AG04449 (cell line): Measurements from ENCODE around the gene GNG5.
"Not testable (repeated sequence)": the region's sequence is repeated elsewhere in the genome, so short reads cannot be mapped to it uniquely, and the experiment has no call there.

Experiments
- CTCF ChIA-PET: fragments of 350-600 bp; formaldehyde crosslinking; extraction: SDS; loops from one replicate; lab custom pipeline; 2021; ENCODE audit warnings: antibody characterized with exemption; lab: Yijun Ruan, JAX
- POLR2A ChIA-PET: fragments of 400-600, 350-600 bp; formaldehyde crosslinking; extraction: SDS; loops from one replicate; lab custom pipeline; 2020; ENCODE audit warnings: antibody characterized with exemption, inconsistent platforms; lab: Yijun Ruan, JAX
- DNase-seq: peaks from one replicate; pipeline ENCODE4 v3.0.0-alpha.2; 2010; ENCODE audit warnings: low read depth, low spot score
- H3K4me3 ChIP-seq: 2 replicates; pipeline ENCODE4 v1.5.1; 2011; ENCODE audit warnings: low read depth, mild to moderate bottlenecking, control low read depth, low read length
- TF ChIP-seq, protein P1 (sequence below): IDR thresholded peaks from one replicate; pipeline ENCODE4 v1.5.1; 2011; ENCODE audit warnings: mild to moderate bottlenecking, moderate library complexity, low read length, control low read depth, inconsistent platforms; ENCODE audit not compliant: insufficient read depth; ENCODE audit errors: missing control alignments

GNG5 gene

DNA sequence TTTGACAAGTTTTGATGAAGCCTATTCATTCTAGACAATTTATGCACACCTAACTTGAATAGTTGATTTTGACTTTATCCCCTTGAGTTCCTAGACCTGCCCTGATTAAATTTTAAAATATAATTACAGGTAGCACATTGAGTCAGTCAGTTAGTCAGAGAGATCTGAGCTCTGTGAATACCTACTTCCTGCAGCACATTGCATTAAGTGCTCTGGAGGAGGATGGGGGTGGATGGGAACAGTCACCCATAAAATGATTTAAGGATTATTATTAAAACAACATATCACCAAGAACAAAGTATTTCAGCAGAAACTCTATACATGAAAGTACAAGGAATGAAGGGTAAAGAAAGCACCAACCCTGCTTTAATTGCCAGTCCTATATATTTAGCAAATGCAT, 39.1 kb downstream of the GNG5 start:
- TF ChIP-seq, protein P1, sequence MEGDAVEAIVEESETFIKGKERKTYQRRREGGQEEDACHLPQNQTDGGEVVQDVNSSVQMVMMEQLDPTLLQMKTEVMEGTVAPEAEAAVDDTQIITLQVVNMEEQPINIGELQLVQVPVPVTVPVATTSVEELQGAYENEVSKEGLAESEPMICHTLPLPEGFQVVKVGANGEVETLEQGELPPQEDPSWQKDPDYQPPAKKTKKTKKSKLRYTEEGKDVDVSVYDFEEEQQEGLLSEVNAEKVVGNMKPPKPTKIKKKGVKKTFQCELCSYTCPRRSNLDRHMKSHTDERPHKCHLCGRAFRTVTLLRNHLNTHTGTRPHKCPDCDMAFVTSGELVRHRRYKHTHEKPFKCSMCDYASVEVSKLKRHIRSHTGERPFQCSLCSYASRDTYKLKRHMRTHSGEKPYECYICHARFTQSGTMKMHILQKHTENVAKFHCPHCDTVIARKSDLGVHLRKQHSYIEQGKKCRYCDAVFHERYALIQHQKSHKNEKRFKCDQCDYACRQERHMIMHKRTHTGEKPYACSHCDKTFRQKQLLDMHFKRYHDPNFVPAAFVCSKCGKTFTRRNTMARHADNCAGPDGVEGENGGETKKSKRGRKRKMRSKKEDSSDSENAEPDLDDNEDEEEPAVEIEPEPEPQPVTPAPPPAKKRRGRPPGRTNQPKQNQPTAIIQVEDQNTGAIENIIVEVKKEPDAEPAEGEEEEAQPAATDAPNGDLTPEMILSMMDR: no peak
- POLR2A ChIA-PET: no interaction called here
- no peak overlapping the region for H3K4me3 ChIP-seq
- CTCF ChIA-PET: interaction anchor here (1.3 kb wide), 1 partner anchor 25 kb away, joined by 4 read pairs; no protein-coding TSS in a partner anchor
- DNase-seq: no peak

DNA sequence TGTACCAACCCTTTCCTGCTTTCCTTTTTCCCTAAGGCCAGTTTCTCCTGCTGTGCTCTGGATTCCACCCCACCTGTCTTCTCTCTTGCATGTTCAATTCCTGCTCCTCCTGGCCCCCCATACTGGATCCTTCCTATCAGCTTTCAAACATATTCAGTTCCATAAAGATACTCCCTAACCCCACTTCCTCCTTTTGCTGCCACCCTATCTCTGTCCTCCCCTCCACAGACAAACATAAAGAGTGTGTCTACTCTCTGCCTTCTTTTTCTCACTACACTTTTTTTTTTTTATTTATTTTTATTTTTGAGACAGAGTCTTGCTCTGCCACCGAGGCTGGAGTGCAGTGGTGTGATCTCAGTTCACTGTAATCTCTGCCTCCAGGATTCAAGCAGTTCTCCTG, 44.3 kb downstream of the GNG5 start:
- CTCF ChIA-PET: interaction anchor here (0.7 to 1.3 kb wide), 3 partner anchors 28 to 289 kb away, joined by 3 to 4 read pairs (median 3); no protein-coding TSS in a partner anchor
- TF ChIP-seq, protein P1: no peak
- POLR2A ChIA-PET: no interaction called here
- H3K4me3 ChIP-seq: no peak overlapping the region
- DNase-seq: no peak

DNA sequence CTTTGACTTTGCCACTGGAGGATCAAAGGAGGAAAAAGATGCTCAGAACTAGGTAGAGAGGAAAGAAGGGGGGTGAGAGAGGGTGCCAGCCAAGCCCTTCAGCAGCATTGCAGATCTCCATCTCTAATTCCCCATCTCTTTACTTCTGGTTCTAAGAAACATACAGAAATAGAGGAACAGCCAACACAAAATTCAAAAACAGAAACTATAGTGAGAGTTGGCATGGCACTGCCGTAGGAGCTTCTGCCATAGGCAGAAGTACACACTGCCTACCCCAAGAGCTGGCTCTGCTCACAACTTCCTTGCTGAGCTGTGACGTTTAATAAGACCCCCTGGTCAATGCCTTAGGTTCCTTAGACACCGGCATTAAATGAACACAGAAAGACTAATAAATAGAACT, 53.9 kb downstream of the GNG5 start:
- CTCF ChIA-PET: interaction anchor here (0.5 to 1.6 kb wide), 7 partner anchors 10 to 483 kb away, joined by 3 to 8 read pairs (median 3); no protein-coding TSS in a partner anchor
- no peak for DNase-seq
- H3K4me3 ChIP-seq: no peak overlapping the region
- POLR2A ChIA-PET: no interaction called here
- TF ChIP-seq, protein P1: no peak

DNA sequence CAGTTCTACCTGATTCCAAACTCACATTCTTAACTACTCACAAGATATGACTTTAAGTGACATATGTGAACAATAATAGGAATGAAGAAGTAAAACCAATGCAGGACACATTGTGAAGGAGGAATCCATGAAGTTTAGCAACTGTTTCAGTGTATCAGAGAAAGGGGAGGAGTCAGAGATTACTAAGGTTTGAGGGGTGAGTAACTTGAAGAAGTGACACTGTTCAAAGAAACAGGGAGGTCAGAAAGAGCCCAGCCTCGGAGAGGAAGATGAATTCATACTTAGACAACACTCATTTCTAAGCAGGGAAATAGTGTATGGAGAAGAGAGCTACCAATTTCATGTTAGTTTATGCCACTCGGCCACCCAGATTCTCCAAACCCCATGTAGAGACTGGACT, 55.5 kb downstream of the GNG5 start:
- ChIA-PET CTCF (interaction anchor here (1.5 kb wide), 1 partner anchor 13 kb away, joined by 5 read pairs; no protein-coding TSS in a partner anchor), POLR2A (no interaction called here)
- no peak overlapping the region for H3K4me3 ChIP-seq
- DNase-seq: no peak
- TF ChIP-seq, protein P1: no peak

DNA sequence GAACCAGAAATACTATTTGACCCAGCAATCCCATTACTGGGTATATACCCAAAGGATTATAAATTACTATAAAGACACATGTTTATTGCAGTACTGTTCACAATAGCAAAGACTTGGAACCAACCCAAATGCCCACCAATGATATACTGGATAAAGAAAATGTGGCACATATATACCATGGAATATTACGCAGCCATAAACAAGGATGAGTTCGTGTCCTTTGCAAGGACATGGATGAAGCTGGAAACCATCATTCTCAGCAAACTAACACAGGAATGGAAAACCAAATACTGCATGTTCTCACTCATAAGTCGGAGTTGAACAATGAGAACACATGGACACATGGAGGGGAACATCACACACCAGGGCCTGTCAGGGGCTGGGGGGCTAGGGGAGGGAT, 57.7 kb downstream of the GNG5 start:
- CTCF ChIA-PET, POLR2A ChIA-PET, DNase-seq, H3K4me3 ChIP-seq: not testable (repeated sequence)
